ENCODE measurements around the gene HSD3B7.

HSD3B7 gene

DNA sequence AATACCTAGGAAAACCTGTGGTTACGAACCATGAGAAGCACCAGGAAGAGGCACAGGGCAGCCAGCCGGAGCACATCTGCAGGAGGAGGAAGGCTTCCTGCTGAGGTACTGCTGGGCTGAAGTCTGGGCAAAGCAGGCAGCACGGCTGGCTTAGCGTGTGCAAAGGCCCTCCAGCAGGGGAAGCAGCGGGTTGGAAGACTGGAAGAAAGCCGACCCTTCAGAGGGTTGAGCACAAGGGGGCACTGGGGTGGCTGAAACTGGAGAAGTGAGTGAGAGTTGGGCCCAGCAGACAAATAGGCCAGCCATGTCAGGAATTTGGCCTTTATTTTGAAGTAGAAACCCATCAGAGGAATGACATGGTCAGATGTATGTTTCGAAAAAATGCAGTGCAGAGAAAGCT is 12.1 kb upstream of the HSD3B7 start:
- no peak overlapping the region for H3K4me3 ChIP-seq (ENCODE audit: low read depth, low read length)
- no peaks in the 10 kb centered on the region for H3K4me1 ChIP-seq (ENCODE audit: control insufficient read depth, insufficient read depth, low read length)
- no peak overlapping the region for H3K9ac ChIP-seq (ENCODE audit: low read length)
- H3K9me3 ChIP-seq (ENCODE audit: control insufficient read depth, insufficient read depth, low read depth, low read length) = no peaks in the 10 kb centered on the region
- H3K27ac ChIP-seq (ENCODE audit: low read depth, low read length) = no peak overlapping the region
- H3K27me3 ChIP-seq (ENCODE audit: control insufficient read depth, insufficient read depth, low read length) = no peaks in the 10 kb centered on the region
- peaks cover 90% of the 10 kb centered on the region for H3K36me3 ChIP-seq (ENCODE audit: control insufficient read depth, insufficient read depth, low read length)

DNA sequence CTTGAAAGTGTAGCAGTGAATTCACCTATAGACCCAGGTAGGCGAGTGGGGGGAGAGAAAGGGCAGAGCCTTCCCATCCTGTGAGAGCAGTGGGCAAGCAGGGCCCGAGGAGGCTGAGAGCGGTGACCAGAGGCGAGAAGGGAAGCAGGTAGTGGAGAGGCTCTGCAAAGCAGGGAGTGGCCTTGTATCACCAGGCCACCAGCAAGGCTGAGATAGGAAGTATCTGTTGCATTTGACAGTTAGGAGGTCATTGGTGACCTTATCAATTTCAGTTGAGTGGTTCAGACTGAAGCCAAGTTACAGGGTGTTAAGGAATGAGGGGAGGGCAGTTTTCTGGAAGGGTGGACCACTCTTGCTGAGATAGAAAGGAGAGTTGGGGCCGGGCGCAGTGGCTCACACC is 10.7 kb upstream of the HSD3B7 start:
- Histone ChIP-seq H3K9ac (ENCODE audit: low read length) (no peak overlapping the region), H3K27ac (ENCODE audit: low read depth, low read length) (no peak overlapping the region), H3K9me3 (ENCODE audit: control insufficient read depth, insufficient read depth, low read depth, low read length) (no peaks in the 10 kb centered on the region), H3K4me3 (ENCODE audit: low read depth, low read length) (no peak overlapping the region), H3K27me3 (ENCODE audit: control insufficient read depth, insufficient read depth, low read length) (no peaks in the 10 kb centered on the region), H3K36me3 (ENCODE audit: control insufficient read depth, insufficient read depth, low read length) (peaks cover 91% of the 10 kb centered on the region), H3K4me1 (ENCODE audit: control insufficient read depth, insufficient read depth, low read length) (no peaks in the 10 kb centered on the region)

DNA sequence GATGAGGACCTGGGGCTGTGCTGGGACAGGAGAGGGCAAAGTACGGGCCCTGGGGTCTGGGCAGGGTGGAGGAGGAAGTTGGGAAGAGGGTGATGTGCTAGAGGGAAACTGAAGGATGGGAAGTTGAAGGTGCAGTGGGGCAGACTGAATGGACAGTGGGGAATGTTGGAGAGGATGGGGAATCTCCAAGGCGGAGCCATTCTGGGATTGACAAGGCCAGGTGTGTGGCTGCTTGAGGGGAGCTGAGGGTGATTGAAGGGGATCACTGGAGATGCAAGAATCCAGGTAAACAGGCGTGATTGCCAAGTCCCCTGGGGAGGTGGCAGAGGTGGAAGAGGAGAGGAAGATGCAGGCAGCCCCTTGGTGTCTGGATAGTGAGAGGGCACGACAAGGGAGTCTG is 8.5 kb upstream of the HSD3B7 start:
- peaks cover 94% of the 10 kb centered on the region for H3K36me3 ChIP-seq (ENCODE audit: control insufficient read depth, insufficient read depth, low read length)
- no peaks in the 10 kb centered on the region for H3K9me3 ChIP-seq (ENCODE audit: control insufficient read depth, insufficient read depth, low read depth, low read length)
- no peak overlapping the region for H3K4me3 ChIP-seq (ENCODE audit: low read depth, low read length)
- H3K27me3 ChIP-seq (ENCODE audit: control insufficient read depth, insufficient read depth, low read length) = no peaks in the 10 kb centered on the region
- peak overlapping the region; percentile 10 for H3K9ac ChIP-seq (ENCODE audit: low read length)
- no peaks in the 10 kb centered on the region for H3K4me1 ChIP-seq (ENCODE audit: control insufficient read depth, insufficient read depth, low read length)
- no peak overlapping the region for H3K27ac ChIP-seq (ENCODE audit: low read depth, low read length)

DNA sequence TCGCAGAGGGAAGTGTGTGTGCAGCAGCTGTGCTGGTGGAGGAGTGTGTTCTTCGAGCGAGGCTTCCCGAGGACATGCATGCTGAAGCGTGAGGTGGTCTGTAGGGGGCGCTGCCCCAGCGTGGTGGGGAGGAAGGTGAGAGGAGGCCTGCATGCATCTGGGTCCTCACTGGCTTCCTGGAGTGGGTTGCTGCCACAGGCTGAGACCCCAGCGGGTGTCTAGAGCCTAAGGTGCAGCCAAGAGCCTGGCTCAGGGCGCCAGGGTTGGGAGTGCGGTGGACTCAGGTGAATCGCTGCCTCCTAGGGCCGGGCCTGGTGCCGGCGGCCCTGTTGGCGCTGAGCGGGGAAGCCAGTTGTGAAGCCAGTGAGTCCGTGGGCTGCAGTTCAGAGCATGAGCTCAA is 7.5 kb upstream of the HSD3B7 start:
- Histone ChIP-seq H3K36me3 (ENCODE audit: control insufficient read depth, insufficient read depth, low read length) (peaks cover 91% of the 10 kb centered on the region), H3K9me3 (ENCODE audit: control insufficient read depth, insufficient read depth, low read depth, low read length) (no peaks in the 10 kb centered on the region)

DNA sequence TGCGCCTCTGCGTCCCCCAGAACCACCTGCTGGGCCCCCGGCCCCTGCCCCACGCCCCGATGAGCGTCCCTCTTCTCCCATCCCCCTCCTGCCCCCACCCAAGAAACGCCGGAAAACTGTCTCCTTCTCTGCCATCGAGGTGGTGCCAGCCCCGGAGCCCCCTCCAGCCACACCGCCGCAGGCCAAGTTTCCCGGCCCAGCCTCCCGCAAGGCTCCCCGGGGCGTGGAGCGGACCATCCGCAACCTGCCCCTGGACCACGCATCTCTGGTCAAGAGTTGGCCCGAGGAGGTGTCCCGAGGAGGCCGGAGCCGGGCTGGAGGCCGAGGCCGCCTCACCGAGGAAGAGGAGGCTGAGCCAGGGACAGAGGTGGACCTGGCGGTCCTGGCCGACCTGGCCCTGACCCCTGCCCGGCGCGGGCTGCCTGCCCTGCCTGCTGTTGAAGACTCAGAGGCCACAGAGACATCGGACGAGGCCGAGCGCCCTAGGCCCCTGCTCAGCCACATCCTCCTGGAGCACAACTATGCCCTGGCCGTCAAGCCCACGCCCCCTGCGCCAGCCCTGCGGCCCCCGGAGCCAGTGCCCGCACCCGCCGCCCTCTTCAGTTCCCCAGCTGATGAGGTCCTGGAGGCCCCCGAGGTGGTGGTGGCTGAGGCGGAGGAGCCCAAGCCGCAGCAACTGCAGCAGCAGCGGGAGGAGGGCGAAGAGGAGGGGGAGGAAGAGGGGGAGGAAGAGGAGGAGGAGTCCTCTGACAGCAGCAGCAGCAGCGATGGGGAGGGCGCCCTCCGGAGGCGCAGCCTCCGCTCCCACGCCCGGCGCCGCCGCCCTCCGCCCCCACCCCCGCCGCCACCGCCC is 5.6 kb upstream of the HSD3B7 start:
- H3K27ac ChIP-seq (ENCODE audit: low read depth, low read length) = no peak overlapping the region
- H3K27me3 ChIP-seq (ENCODE audit: control insufficient read depth, insufficient read depth, low read length) = no peaks in the 10 kb centered on the region
- H3K4me3 ChIP-seq (ENCODE audit: low read depth, low read length) = no peak overlapping the region
- peaks cover 90% of the 10 kb centered on the region for H3K36me3 ChIP-seq (ENCODE audit: control insufficient read depth, insufficient read depth, low read length)
- H3K9ac ChIP-seq (ENCODE audit: low read length) = no peak overlapping the region
- no peaks in the 10 kb centered on the region for H3K9me3 ChIP-seq (ENCODE audit: control insufficient read depth, insufficient read depth, low read depth, low read length)
- H3K4me1 ChIP-seq (ENCODE audit: control insufficient read depth, insufficient read depth, low read length) = no peaks in the 10 kb centered on the region

More for the DNA sequence above, 7.5 kb upstream of the HSD3B7 start:
- H3K27ac ChIP-seq (ENCODE audit: low read depth, low read length) = no peak overlapping the region
- no peaks in the 10 kb centered on the region for H3K27me3 ChIP-seq (ENCODE audit: control insufficient read depth, insufficient read depth, low read length)
- H3K4me1 ChIP-seq (ENCODE audit: control insufficient read depth, insufficient read depth, low read length) = no peaks in the 10 kb centered on the region
- no peak overlapping the region for H3K9ac ChIP-seq (ENCODE audit: low read length)
- no peak overlapping the region for H3K4me3 ChIP-seq (ENCODE audit: low read depth, low read length)

DNA sequence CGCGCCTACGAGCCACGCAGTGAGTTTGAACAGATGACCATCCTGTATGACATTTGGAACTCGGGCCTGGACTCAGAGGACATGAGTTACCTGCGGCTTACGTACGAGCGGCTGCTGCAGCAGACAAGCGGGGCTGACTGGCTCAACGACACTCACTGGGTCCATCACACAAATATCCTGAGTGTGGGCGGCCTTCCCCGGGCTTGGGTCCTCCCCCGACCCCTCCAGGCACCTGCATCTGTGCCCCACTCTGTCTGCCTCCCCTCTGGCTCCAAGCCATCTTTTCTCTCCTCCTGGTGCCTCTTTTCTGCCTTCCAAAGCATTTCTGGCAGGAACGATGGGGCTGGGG is 5.0 kb upstream of the HSD3B7 start:
- Histone ChIP-seq H3K36me3 (ENCODE audit: control insufficient read depth, insufficient read depth, low read length) (peaks cover 87% of the 10 kb centered on the region), H3K4me1 (ENCODE audit: control insufficient read depth, insufficient read depth, low read length) (0 out of 2 replicates have a peak, but pooled peaks cover 3% of the 10 kb centered on the region), H3K27ac (ENCODE audit: low read depth, low read length) (no peak overlapping the region), H3K9ac (ENCODE audit: low read length) (no peak overlapping the region), H3K4me3 (ENCODE audit: low read depth, low read length) (no peak overlapping the region), H3K27me3 (ENCODE audit: control insufficient read depth, insufficient read depth, low read length) (no peaks in the 10 kb centered on the region), H3K9me3 (ENCODE audit: control insufficient read depth, insufficient read depth, low read depth, low read length) (no peaks in the 10 kb centered on the region)

DNA sequence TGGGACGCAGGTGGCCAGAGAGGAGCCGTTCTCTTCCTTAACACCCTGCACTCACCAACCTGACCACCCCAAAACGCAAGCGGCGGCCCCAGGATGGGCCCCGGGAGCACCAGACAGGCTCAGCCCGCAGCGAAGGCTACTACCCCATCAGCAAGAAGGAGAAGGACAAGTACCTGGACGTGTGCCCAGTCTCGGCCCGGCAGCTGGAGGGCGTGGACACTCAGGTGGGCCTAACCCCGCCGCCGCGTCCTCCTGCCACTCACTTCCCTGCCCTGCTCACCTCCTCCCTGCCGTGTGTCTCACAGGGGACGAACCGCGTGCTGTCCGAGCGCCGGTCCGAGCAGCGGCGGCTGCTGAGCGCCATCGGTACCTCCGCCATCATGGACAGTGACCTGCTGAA is 4.6 kb upstream of the HSD3B7 start:
- Histone ChIP-seq H3K27ac (ENCODE audit: low read depth, low read length) (no peak overlapping the region), H3K27me3 (ENCODE audit: control insufficient read depth, insufficient read depth, low read length) (no peaks in the 10 kb centered on the region), H3K9me3 (ENCODE audit: control insufficient read depth, insufficient read depth, low read depth, low read length) (no peaks in the 10 kb centered on the region), H3K36me3 (ENCODE audit: control insufficient read depth, insufficient read depth, low read length) (peaks cover 84% of the 10 kb centered on the region), H3K9ac (ENCODE audit: low read length) (no peak overlapping the region), H3K4me1 (ENCODE audit: control insufficient read depth, insufficient read depth, low read length) (peaks cover 7% of the 10 kb centered on the region), H3K4me3 (ENCODE audit: low read depth, low read length) (no peak overlapping the region)

DNA sequence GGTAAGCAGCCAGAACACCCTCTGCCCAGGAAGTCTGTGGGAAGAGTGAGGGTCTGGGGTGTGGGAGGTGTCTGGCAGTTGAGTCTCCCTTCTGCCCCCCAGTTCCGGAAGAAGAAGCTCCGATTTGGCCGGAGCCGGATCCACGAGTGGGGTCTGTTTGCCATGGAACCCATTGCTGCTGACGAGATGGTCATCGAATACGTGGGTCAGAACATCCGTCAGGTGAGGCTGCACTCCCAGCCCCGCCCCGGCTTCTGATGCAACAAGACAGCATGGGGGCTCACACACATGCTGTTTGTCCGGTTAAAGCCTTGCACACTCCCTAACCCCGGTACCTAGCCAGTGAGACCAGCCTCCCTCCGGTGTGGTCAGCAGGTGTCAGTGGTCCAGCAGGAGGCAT is 4.0 kb upstream of the HSD3B7 start:
- Histone ChIP-seq H3K36me3 (ENCODE audit: control insufficient read depth, insufficient read depth, low read length) (peaks cover 79% of the 10 kb centered on the region), H3K27ac (ENCODE audit: low read depth, low read length) (no peak overlapping the region)

DNA sequence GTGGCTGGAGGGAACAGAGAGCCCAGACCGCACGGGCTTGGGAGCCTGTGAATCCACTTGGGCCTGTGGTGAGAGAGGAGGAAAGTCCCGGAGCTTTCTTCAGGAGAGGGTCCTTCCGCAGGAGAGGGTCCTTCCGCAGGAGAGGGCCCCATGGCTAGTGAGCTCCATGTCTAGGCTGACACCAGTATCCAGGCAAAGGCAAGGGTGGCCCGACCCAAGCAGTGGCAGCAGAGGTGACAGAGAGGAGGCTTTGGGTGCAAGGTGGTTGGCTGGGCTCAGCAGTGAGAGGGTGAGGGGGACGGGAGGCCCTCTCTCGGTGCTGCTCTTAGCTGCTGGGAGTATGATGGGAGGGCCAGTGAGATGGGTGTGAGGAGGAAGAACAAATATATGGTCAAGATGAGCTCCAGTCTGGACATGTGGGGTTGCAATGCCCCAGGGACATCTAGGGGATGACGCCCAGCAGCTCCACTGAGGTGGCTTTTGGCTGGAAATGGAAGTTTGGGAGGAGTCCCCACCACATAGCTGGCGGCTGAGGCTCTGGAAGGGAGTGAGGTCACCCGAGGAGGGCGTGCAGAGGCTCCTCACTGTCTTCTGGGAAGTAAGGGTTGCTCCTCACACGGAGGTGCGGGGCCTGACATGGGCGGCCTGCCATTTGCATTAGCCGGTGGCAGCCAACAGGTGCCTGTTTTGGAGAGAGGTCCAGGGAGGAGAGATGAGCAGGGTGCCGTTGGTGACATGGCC is 2.3 kb upstream of the HSD3B7 start:
- Histone ChIP-seq H3K9ac (ENCODE audit: low read length) (no peak overlapping the region), H3K27ac (ENCODE audit: low read depth, low read length) (no peak overlapping the region), H3K4me3 (ENCODE audit: low read depth, low read length) (no peak overlapping the region), H3K9me3 (ENCODE audit: control insufficient read depth, insufficient read depth, low read depth, low read length) (no peaks in the 10 kb centered on the region), H3K4me1 (ENCODE audit: control insufficient read depth, insufficient read depth, low read length) (peaks cover 11% of the 10 kb centered on the region), H3K27me3 (ENCODE audit: control insufficient read depth, insufficient read depth, low read length) (no peaks in the 10 kb centered on the region), H3K36me3 (ENCODE audit: control insufficient read depth, insufficient read depth, low read length) (peaks cover 61% of the 10 kb centered on the region)

More for the DNA sequence above, 4.0 kb upstream of the HSD3B7 start:
- no peaks in the 10 kb centered on the region for H3K9me3 ChIP-seq (ENCODE audit: control insufficient read depth, insufficient read depth, low read depth, low read length)
- H3K9ac ChIP-seq (ENCODE audit: low read length) = no peak overlapping the region
- H3K4me3 ChIP-seq (ENCODE audit: low read depth, low read length) = no peak overlapping the region
- H3K27me3 ChIP-seq (ENCODE audit: control insufficient read depth, insufficient read depth, low read length) = no peaks in the 10 kb centered on the region
- H3K4me1 ChIP-seq (ENCODE audit: control insufficient read depth, insufficient read depth, low read length) = peaks cover 11% of the 10 kb centered on the region

DNA sequence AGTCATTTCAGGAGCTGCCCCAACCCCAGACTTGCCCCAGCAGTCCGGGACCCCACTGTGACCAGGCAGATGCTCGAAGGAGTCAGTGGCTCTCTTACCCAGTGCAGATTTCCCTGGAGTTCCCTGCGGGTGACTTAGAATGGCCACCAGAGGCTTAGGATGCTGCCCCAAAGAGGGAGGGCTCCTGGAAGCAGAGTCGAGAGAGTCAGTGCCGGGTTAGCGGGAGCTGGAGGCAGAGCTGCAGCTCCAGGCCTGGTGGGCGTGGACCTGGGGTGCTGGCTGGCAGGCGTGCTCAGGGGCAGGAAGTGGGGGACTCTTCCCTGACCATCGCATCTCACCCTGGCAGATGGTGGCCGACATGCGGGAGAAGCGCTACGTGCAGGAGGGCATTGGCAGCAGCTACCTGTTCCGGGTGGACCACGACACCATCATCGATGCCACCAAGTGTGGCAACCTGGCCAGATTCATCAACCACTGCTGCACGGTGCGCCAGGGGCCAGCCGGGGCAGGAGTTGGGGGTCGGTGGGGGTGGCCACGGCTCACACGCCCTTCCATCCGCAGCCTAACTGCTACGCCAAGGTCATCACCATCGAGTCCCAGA is 1.6 kb upstream of the HSD3B7 start:
- no peaks in the 10 kb centered on the region for H3K9me3 ChIP-seq (ENCODE audit: control insufficient read depth, insufficient read depth, low read depth, low read length)
- no peaks in the 10 kb centered on the region for H3K27me3 ChIP-seq (ENCODE audit: control insufficient read depth, insufficient read depth, low read length)
- H3K9ac ChIP-seq (ENCODE audit: low read length) = no peak overlapping the region
- peaks cover 11% of the 10 kb centered on the region for H3K4me1 ChIP-seq (ENCODE audit: control insufficient read depth, insufficient read depth, low read length)
- no peak overlapping the region for H3K4me3 ChIP-seq (ENCODE audit: low read depth, low read length)
- peaks cover 56% of the 10 kb centered on the region for H3K36me3 ChIP-seq (ENCODE audit: control insufficient read depth, insufficient read depth, low read length)
- no peak overlapping the region for H3K27ac ChIP-seq (ENCODE audit: low read depth, low read length)
